Fibroblast of the aortic adventitia (primary cell): ENCODE results near the gene PYGO1. TPM values are rescaled to one million over a fixed set of nuclear protein-coding genes. Genes with fewer than 3 reads are reported as not detected.
"Not testable (repeated sequence)": the region's sequence is repeated elsewhere in the genome, so short reads cannot be mapped to it uniquely, and the experiment has no call there.

Experiments used
- DNase-seq: peaks from one replicate; pipeline ENCODE4 v3.0.0-alpha.2; 2010; ENCODE audit warnings: low read depth
- H3K4me3 ChIP-seq: 2 replicates; pipeline ENCODE4 v1.5.1; 2011; ENCODE audit warnings: low read depth, mild to moderate bottlenecking, control low read depth, low read length, moderate library complexity
- CTCF ChIP-seq: IDR thresholded peaks from 2 replicates; pipeline ENCODE4 v1.5.1; 2011; ENCODE audit warnings: mild to moderate bottlenecking, low read length, control low read depth, inconsistent platforms; ENCODE audit not compliant: insufficient read depth
- total RNA-seq: library from RNA; depleted of rRNA; stranded (reverse); fragments of >200 nt; gene quantifications from 2 replicates; pipeline ENCODE4 v1.2.3, GENCODE V29; 2012; ENCODE audit warnings: low replicate concordance

PYGO1 gene
- total RNA-seq, 1 donor = 21.2 TPM

GRCh38 chr15:55599439-55599838, 11.3 kb upstream of the PYGO1 start:
- no peak for DNase-seq
- H3K4me3 ChIP-seq = no peak overlapping the region
- TF ChIP-seq CTCF = no peak

- H3K4me3 ChIP-seq, DNase-seq: not testable (repeated sequence)
Measured at GRCh38 chr15:55593019-55593418, 4.9 kb upstream of the PYGO1 start.

GRCh38 chr15:55590788-55591187, 2.6 kb upstream of the PYGO1 start:
- no peak for TF ChIP-seq CTCF
- H3K4me3 ChIP-seq = no peak overlapping the region
- DNase-seq = no peak

- no peak overlapping the region for H3K4me3 ChIP-seq
- no peak for TF ChIP-seq CTCF
- no peak for DNase-seq
Measured at GRCh38 chr15:55589287-55589686, 1.1 kb upstream of the PYGO1 start.

GRCh38 chr15:55588815-55589115, 620 bp upstream of the PYGO1 start:
- peak overlapping the region; percentile 65 for H3K4me3 ChIP-seq
- DNase-seq = no peak
- TF ChIP-seq CTCF = no peak

GRCh38 chr15:55587321-55588069, 650 bp downstream of the PYGO1 start:
- H3K4me3 ChIP-seq = peak overlapping the region; percentile 76
- peak; percentile 47 for DNase-seq
- TF ChIP-seq CTCF = no peak

- no peak for TF ChIP-seq CTCF
- peak; percentile 16 for DNase-seq
- peak overlapping the region; percentile 76 for H3K4me3 ChIP-seq
Measured at GRCh38 chr15:55586808-55587207, 1.3 kb downstream of the PYGO1 start.
